ENCODE data around the gene POLG.

The POLG gene

DNA sequence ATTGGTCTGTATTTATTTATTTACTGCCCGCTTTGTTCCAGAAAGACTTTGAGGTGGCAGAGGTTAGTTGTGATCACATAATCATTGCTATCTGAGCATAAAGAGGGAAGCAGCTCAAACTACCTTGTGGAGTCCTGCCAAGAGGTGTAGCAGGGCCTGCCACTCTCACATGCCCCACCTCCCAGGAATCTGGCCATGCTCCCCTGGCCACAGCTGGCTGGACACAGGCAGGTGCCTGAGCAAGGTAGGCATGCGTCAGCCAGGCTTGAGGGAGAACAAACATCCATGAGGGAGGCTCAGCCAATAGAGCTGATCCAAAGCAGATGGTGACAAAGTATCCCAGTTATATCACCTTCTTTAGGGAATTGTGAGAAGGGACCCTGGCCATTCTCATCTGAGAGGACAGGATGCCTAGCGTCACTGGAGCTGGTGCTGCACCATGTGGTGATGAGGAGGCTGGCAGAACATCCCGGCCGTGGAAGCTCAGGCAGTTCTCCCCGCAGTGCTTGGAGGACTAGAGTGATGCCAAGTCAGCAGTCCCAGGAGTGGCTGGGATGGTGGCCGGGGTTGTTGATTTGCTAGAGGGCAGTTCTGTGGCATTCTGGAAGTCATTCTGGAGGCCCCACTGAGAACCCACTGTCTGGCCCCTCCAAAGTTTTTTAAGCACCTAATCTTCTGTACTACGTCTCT, 6.8 kb upstream of the POLG start (continued):
- TF ChIP-seq, protein P1, sequence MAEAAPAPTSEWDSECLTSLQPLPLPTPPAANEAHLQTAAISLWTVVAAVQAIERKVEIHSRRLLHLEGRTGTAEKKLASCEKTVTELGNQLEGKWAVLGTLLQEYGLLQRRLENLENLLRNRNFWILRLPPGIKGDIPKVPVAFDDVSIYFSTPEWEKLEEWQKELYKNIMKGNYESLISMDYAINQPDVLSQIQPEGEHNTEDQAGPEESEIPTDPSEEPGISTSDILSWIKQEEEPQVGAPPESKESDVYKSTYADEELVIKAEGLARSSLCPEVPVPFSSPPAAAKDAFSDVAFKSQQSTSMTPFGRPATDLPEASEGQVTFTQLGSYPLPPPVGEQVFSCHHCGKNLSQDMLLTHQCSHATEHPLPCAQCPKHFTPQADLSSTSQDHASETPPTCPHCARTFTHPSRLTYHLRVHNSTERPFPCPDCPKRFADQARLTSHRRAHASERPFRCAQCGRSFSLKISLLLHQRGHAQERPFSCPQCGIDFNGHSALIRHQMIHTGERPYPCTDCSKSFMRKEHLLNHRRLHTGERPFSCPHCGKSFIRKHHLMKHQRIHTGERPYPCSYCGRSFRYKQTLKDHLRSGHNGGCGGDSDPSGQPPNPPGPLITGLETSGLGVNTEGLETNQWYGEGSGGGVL (tag by site-specific recombination; IDR thresholded peaks at IDR 0.05) = no peak
- TF ChIP-seq ZNF549 (tag by site-specific recombination; IDR thresholded peaks at IDR 0.05) (no peak), ZBTB44 (tag by site-specific recombination; IDR thresholded peaks at IDR 0.05) (no peak), ZNF692 (tag by site-specific recombination; IDR thresholded peaks at IDR 0.05) (no peak), ZNF280D (tag by site-specific recombination; IDR thresholded peaks at IDR 0.05) (no peak), ZEB2 (tag by site-specific recombination; IDR thresholded peaks at IDR 0.05) (no peak)

GRCh38 chr15:89340573-89340972, 5.9 kb upstream of the POLG start:
- Histone ChIP-seq H3K27ac (ENCODE audit: extremely low read depth, low read depth, low read length) (no peak overlapping the region), H3K4me1 (ENCODE audit: control insufficient read depth, insufficient read depth, low read length) (no peaks in the 10 kb centered on the region; the same call in 1 of the 2 replicates)
- POLR2A ChIA-PET = no interaction called here

DNA sequence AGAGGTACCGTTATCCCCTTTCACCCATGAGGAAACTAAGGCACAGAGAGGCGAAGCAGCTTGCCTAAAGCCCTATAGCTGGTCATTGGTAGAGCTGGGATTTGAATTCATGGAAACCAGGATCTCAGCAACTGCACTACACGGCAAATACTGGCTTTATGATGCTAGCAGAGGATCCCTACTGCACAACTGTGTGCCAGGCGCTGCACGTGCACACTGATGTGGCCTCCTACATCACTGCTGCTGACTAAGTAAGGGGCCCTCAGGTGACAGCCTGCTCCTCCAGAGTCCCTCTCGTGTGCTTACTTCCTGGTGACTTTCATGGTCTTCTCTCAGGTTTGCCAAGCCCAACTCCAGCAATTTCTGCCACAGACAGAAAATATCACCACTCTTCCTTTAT, 3.4 kb upstream of the POLG start:
- CTCF ChIA-PET = interaction anchor here (0.7 to 12.0 kb wide), 4 partner anchors 18 to 134 kb away, joined by 3 to 199 read pairs (median 6); no protein-coding TSS in a partner anchor
- peaks cover 5% of the 10 kb centered on the region; the same call in 1 of the 2 replicates for H3K4me1 ChIP-seq (ENCODE audit: control insufficient read depth, insufficient read depth, low read length)
- POLR2A ChIA-PET = no interaction called here
- H3K9me3 ChIP-seq (ENCODE audit: control insufficient read depth, insufficient read depth, low read depth, low read length) = no peaks in the 10 kb centered on the region
- H3K36me3 ChIP-seq (ENCODE audit: control insufficient read depth in 2 of 2, insufficient read depth in 1 of 2, low read length in 2 of 2) = peaks cover 0 to 8% of the 10 kb centered on the region in 2 experiments; a peak in 1 of 3 replicates
- H3K4me3 ChIP-seq (ENCODE audit: low read depth, low read length) = no peak overlapping the region
- H3K27ac ChIP-seq (ENCODE audit: extremely low read depth, low read depth, low read length) = no peak overlapping the region
- TF ChIP-seq PRDM1 (tag by site-specific recombination; IDR thresholded peaks at IDR 0.05) (no peak), ZNF10 (tag by site-specific recombination; IDR thresholded peaks at IDR 0.05) (no peak), ZNF248 (tag by site-specific recombination; IDR thresholded peaks at IDR 0.05) (no peak), ZBTB6 (tag by site-specific recombination; IDR thresholded peaks at IDR 0.05) (no peak), ZNF157 (tag by site-specific recombination; IDR thresholded peaks at IDR 0.05) (no peak), ZNF404 (tag by site-specific recombination; IDR thresholded peaks at IDR 0.05) (no peak), ZNF610 (tag by site-specific recombination; IDR thresholded peaks at IDR 0.05; ENCODE audit: borderline replicate concordance) (no peak), TRIM28 (IDR thresholded peaks at IDR 0.05; ENCODE audit: borderline replicate concordance, low read length) (no peak), ZNF600 (tag by site-specific recombination; IDR thresholded peaks at IDR 0.05) (no peak), ZFP41 (tag by site-specific recombination; IDR thresholded peaks at IDR 0.05; ENCODE audit: borderline replicate concordance) (no peak), ZNF776 (tag by site-specific recombination; IDR thresholded peaks at IDR 0.05; ENCODE audit: borderline replicate concordance) (no peak), SCRT2 (tag by site-specific recombination; IDR thresholded peaks at IDR 0.05) (no peak), ZSCAN16 (tag by site-specific recombination; IDR thresholded peaks at IDR 0.05) (no peak), OSR2 (tag by site-specific recombination; IDR thresholded peaks at IDR 0.05) (no peak)
- TF ChIP-seq, protein P2, sequence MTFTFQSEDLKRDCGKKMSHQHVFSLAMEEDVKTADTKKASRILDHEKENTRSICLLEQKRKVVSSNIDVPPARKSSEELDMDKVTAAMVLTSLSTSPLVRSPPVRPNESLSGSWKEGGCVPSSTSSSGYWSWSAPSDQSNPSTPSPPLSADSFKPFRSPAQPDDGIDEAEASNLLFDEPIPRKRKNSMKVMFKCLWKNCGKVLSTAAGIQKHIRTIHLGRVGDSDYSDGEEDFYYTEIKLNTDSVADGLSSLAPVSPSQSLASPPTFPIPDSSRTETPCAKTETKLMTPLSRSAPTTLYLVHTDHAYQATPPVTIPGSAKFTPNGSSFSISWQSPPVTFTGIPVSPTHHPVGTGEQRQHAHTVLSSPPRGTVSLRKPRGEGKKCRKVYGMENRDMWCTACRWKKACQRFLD (tag by site-specific recombination; IDR thresholded peaks at IDR 0.05) = no peak

More at GRCh38 chr15:89340573-89340972, 5.9 kb upstream of the POLG start:
- no peak for TF ChIP-seq ZNF404 (tag by site-specific recombination; IDR thresholded peaks at IDR 0.05)
- no peak for TF ChIP-seq ZNF747 (tag by site-specific recombination; IDR thresholded peaks at IDR 0.05)
- no peak for TF ChIP-seq SETDB1 (IDR thresholded peaks at IDR 0.05; ENCODE audit: insufficient read length, low read length)
- no peaks in the 10 kb centered on the region for H3K36me3 ChIP-seq (ENCODE audit: control insufficient read depth in 2 of 2, insufficient read depth in 1 of 2, low read length in 2 of 2)
- no peaks in the 10 kb centered on the region for H3K9me3 ChIP-seq (ENCODE audit: control insufficient read depth, insufficient read depth, low read depth, low read length)
- CTCF ChIA-PET = interaction anchor here (12.0 kb wide), 1 partner anchor 16 kb away, joined by 199 read pairs; no protein-coding TSS in a partner anchor
- no peak overlapping the region for H3K4me3 ChIP-seq (ENCODE audit: low read depth, low read length)
